Measurements from ENCODE around the gene CIAPIN1. TPM values are rescaled to one million over a fixed set of nuclear protein-coding genes. Genes with fewer than 3 reads are reported as not detected.

Gene CIAPIN1
- total RNA-seq, 2 experiments from 2014 or later, result 53.3 to 53.4 TPM

DNA sequence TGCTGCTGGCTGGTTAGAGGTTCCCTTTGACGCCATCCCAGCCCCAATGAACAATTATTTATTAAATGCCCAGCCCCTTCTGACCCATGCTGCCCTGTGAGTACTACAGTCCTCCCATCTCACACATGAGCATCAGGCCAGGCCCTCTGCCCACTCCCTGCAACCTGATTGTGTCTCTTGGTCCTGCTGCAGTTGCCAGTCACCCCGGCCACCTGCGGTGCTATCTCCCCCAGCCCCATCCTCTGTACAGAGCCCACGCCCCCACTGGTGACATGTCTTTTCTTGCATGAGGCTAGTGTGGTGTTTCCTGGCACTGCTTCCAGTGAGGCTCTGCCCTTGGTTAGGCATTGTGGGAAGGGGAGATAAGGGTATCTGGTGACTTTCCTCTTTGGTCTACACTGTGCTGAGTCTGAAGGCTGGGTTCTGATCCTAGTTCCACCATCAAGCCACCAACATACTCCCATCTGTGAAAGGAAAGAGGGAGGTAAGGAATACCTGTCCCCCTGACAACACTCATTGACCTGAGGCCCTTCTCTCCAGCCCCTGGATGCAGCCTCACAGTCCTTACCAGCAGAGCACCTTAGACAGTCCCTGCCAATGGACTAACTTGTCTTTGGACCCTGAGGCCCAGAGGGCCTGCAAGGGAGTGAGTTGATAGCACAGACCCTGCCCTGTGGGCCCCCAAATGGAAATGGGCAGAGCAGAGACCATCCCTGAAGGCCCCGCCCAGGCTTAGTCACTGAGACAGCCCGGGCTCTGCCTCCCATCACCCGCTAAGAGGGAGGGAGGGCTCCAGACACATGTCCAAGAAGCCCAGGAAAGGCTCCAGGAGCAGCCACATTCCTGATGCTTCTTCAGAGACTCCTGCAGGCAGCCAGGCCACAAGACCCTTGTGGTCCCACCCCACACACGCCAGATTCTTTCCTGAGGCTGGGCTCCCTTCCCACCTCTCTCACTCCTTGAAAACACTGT is 63.6 kb downstream of the CIAPIN1 start:
- ChIA-PET POLR2A (no interaction called here), CTCF (interaction anchor here (1.0 kb wide), 1 partner anchor 106 kb away, joined by 3 read pairs; no protein-coding TSS in a partner anchor)
- Mint-ChIP-seq H3K9me3 (no peaks in the 10 kb centered on the region), H3K4me3 (no peak overlapping the region), H3K27me3 (no peaks in the 10 kb centered on the region), H3K4me1 (ENCODE audit: low read depth) (peaks cover 18% of the 10 kb centered on the region), H3K36me3 (ENCODE audit: low read depth) (no peaks in the 10 kb centered on the region), H3K27ac (no peak overlapping the region)
- intact Hi-C loops (cut with micrococcal nuclease), result no loop called here
- no peak for DNase-seq
- no peak for TF ChIP-seq CTCF (IDR thresholded peaks at IDR 0.05)
- no peak for ATAC-seq

DNA sequence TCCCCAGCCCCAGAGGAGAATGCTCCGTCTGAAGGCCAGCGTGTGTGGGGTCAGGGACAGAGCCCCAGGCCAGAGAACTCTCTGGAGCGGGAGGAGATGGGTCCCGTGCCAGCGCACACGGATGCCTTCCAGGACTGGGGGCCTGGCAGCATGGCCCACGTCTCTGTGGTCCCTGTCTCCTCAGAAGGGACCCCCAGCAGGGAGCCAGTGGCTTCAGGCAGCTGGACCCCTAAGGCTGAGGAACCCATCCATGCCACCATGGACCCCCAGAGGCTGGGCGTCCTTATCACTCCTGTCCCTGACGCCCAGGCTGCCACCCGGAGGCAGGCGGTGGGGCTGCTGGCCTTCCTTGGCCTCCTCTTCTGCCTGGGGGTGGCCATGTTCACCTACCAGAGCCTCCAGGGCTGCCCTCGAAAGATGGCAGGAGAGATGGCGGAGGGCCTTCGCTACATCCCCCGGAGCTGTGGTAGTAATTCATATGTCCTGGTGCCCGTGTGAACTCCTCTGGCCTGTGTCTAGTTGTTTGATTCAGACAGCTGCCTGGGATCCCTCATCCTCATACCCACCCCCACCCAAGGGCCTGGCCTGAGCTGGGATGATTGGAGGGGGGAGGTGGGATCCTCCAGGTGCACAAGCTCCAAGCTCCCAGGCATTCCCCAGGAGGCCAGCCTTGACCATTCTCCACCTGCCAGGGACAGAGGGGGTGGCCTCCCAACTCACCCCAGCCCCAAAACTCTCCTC is 64.5 kb downstream of the CIAPIN1 start:
- H3K4me3 Mint-ChIP-seq, result no peak overlapping the region
- DNase-seq (no peak), ATAC-seq (no peak)
- intact Hi-C loops (cut with micrococcal nuclease), result no loop called here
- no peak overlapping the region for H3K27ac Mint-ChIP-seq
- H3K36me3 Mint-ChIP-seq (ENCODE audit: low read depth), result no peaks in the 10 kb centered on the region
- peaks cover 16% of the 10 kb centered on the region for H3K4me1 Mint-ChIP-seq (ENCODE audit: low read depth)
- H3K9me3 Mint-ChIP-seq, result no peaks in the 10 kb centered on the region
- ChIA-PET CTCF (interaction anchor here (1.0 kb wide), 1 partner anchor 107 kb away, joined by 3 read pairs; no protein-coding TSS in a partner anchor), POLR2A (no interaction called here)
- TF ChIP-seq CTCF (IDR thresholded peaks at IDR 0.05), result no peak
- H3K27me3 Mint-ChIP-seq, result no peaks in the 10 kb centered on the region

- Mint-ChIP-seq H3K27me3 (no peaks in the 10 kb centered on the region), H3K9me3 (no peaks in the 10 kb centered on the region), H3K4me1 (ENCODE audit: low read depth) (peaks cover 24% of the 10 kb centered on the region), H3K27ac (no peak overlapping the region), H3K36me3 (ENCODE audit: low read depth) (no peaks in the 10 kb centered on the region), H3K4me3 (no peak overlapping the region)
- intact Hi-C loops (cut with micrococcal nuclease), result no loop called here
- POLR2A ChIA-PET, result no interaction called here
- no peak for ATAC-seq
- TF ChIP-seq CTCF (IDR thresholded peaks at IDR 0.05), result no peak
- CTCF ChIA-PET, result interaction anchor here (1.3 kb wide), 1 partner anchor 35 kb away, joined by 3 read pairs; no protein-coding TSS in a partner anchor
- DNase-seq, result no peak
These were observed 65.2 kb downstream of the CIAPIN1 start for GRCh38 chr16:57381791-57382534.

DNA sequence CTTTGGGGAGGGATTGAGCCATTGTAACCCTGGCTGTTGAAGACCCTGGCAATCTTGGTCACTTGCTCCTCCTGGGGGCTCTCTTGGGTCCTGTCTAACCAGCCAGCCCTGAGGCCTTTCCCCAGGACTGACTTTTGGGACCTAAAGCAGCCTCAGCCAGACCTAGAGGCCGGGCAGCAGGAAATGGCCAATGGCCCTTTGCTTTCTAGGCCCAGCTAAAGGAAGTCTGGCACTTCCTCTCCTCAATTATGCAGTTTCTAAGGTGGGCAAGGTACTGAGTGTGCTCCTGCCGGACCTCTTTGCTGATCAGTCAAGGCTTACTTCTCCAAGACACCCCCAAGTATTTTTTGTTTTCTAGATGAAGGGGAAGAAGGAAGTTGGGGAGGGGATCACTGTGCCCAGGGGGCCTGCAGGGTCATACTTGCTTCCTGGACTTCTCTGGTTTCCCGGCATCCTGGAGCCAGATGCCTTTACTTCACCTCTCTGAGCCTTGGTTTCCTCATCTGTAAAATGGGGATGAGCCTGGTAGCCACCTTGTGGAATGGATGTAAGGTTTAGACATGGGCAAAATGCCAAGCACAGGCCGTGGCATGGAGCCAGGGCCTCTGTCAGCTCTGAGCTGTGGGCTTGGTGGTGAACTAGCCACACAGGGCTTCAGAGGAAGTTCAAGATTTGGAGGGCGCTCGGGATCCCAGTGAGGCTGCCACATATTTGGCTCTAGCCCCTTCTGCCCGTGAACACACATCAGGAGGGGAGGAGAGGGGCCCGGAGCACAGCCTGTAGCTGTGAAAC is 66.3 kb downstream of the CIAPIN1 start:
- intact Hi-C loops (cut with micrococcal nuclease), result no loop called here
- Mint-ChIP-seq H3K4me1 (ENCODE audit: low read depth) (peaks cover 29% of the 10 kb centered on the region), H3K4me3 (no peak overlapping the region), H3K27me3 (no peaks in the 10 kb centered on the region), H3K36me3 (ENCODE audit: low read depth) (no peaks in the 10 kb centered on the region), H3K27ac (no peak overlapping the region), H3K9me3 (no peaks in the 10 kb centered on the region)
- TF ChIP-seq CTCF (IDR thresholded peaks at IDR 0.05), result no peak
- ATAC-seq (no peak), DNase-seq (peak; percentile 24)
- POLR2A ChIA-PET, result no interaction called here
- CTCF ChIA-PET, result interaction anchor here (1.3 kb wide), 2 partner anchors 36 to 80 kb away, joined by 3 read pairs; no protein-coding TSS in a partner anchor

Measured in activated CD8-positive, alpha-beta T cell treated with anti-CD3 and anti-CD28 coated beads for 36 hours (primary cell).